Trophoblast cell (in vitro differentiated cells and primary cell): ENCODE measurements around the gene MED13L.

Source experiments
- DNase-seq, 2 donors: peaks; one replicate each; pipeline ENCODE4 v3.0.0-alpha.2; 2016
- H2AFZ ChIP-seq: 2 replicates; pipeline ENCODE4 v1.6.1; 2013; ENCODE audit warnings: low read length, moderate library complexity, mild to moderate bottlenecking; ENCODE audit not compliant: insufficient read depth, poor library complexity
- H2AK5ac ChIP-seq: 2 replicates; pipeline ENCODE4 v1.6.1; 2013; ENCODE audit warnings: mild to moderate bottlenecking, low read length
- H2BK120ac ChIP-seq: 2 replicates; pipeline ENCODE4 v1.6.1; 2013; ENCODE audit warnings: low read length, mild to moderate bottlenecking, moderate library complexity; ENCODE audit not compliant: insufficient read depth, poor library complexity
- H2BK12ac ChIP-seq: 2 replicates; pipeline ENCODE4 v1.6.1; 2013; ENCODE audit warnings: mild to moderate bottlenecking, low read length, moderate library complexity
- H2BK5ac ChIP-seq: 2 replicates; pipeline ENCODE4 v1.6.1; 2013; ENCODE audit warnings: low read length, low read depth, moderate library complexity, mild to moderate bottlenecking; ENCODE audit not compliant: poor library complexity
- H3K14ac ChIP-seq: 2 replicates; pipeline ENCODE4 v1.6.1; 2013; ENCODE audit warnings: mild to moderate bottlenecking, low read length
- H3K18ac ChIP-seq: 2 replicates; pipeline ENCODE4 v1.6.1; 2013; ENCODE audit warnings: mild to moderate bottlenecking, low read length
- H3K23ac ChIP-seq: 2 replicates; pipeline ENCODE4 v1.6.1; 2013; ENCODE audit warnings: low read length
- H3K27ac ChIP-seq: 2 replicates; pipeline ENCODE4 v1.5.1; 2013; ENCODE audit warnings: low read depth, mild to moderate bottlenecking, inconsistent platforms, low read length, moderate library complexity
- H3K27me3 ChIP-seq: 2 replicates; pipeline ENCODE4 v1.6.1; 2013; ENCODE audit warnings: inconsistent platforms, mild to moderate bottlenecking, low read length, moderate library complexity; ENCODE audit not compliant: insufficient read depth
- H3K36me3 ChIP-seq, 2 experiments: 1 replicate in 1 of 2; 2 replicates in 1 of 2; pipeline ENCODE4 v1.6.1; 2013; ENCODE audit warnings: low read length in 2 of 2, mild to moderate bottlenecking in 2 of 2, moderate library complexity in 1 of 2; ENCODE audit not compliant: insufficient read depth in 2 of 2, control insufficient read depth in 1 of 2
- H3K4ac ChIP-seq: 2 replicates; pipeline ENCODE4 v1.6.1; 2013; ENCODE audit warnings: low read depth, mild to moderate bottlenecking, low read length, moderate library complexity
- H3K4me1 ChIP-seq, 2 experiments: 1 replicate in 1 of 2; 2 replicates in 1 of 2; pipeline ENCODE4 v1.6.1; 2013; ENCODE audit warnings: low read length in 2 of 2, mild to moderate bottlenecking in 2 of 2, moderate library complexity in 1 of 2; ENCODE audit not compliant: insufficient read depth in 2 of 2, control insufficient read depth in 1 of 2
- H3K4me2 ChIP-seq: 2 replicates; pipeline ENCODE4 v1.6.1; 2013; ENCODE audit warnings: inconsistent platforms, mild to moderate bottlenecking, low read length, moderate library complexity
- H3K4me3 ChIP-seq: 2 replicates; pipeline ENCODE4 v1.5.1; 2013; ENCODE audit warnings: mild to moderate bottlenecking, low read depth, low read length, inconsistent platforms
- H3K79me1 ChIP-seq: one replicate; pipeline ENCODE4 v1.6.1; 2013; ENCODE audit warnings: low read length
- H3K79me2 ChIP-seq: 2 replicates; pipeline ENCODE4 v1.6.1; 2013; ENCODE audit warnings: low read length, mild to moderate bottlenecking; ENCODE audit not compliant: control insufficient read depth, insufficient read depth, poor library complexity
- H3K9ac ChIP-seq: 2 replicates; pipeline ENCODE4 v1.6.1; 2013; ENCODE audit warnings: mild to moderate bottlenecking, low read length
- H3K9me3 ChIP-seq: 2 replicates; pipeline ENCODE4 v1.6.1; 2013; ENCODE audit warnings: low read depth, mild to moderate bottlenecking, control low read depth, inconsistent platforms, low read length; ENCODE audit not compliant: insufficient read depth
- H4K12ac ChIP-seq: 2 replicates; pipeline ENCODE4 v1.6.1; 2013; ENCODE audit warnings: low read depth, mild to moderate bottlenecking, low read length, moderate library complexity
- H4K8ac ChIP-seq: 2 replicates; pipeline ENCODE4 v1.6.1; 2013; ENCODE audit warnings: low read depth, mild to moderate bottlenecking, low read length, moderate library complexity
- H4K91ac ChIP-seq: one replicate; pipeline ENCODE4 v1.6.1; 2013; ENCODE audit warnings: low read depth, mild to moderate bottlenecking, low read length, moderate library complexity
- WGBS: extraction: QIAGEN DNeasy Blood & Tissue Kit; methylation state at CpG from one replicate; pipeline ENCODE4 v1.1.7; 2013; ENCODE audit warnings: missing lambda C conversion rate; ENCODE audit not compliant: insufficient read length, insufficient coverage; ENCODE audit errors: extremely low coverage; 5-methylcytosine and 5-hydroxymethylcytosine counted together

MED13L gene

GRCh38 chr12:116222358-116222757 is 55.1 kb downstream of the MED13L start:
- H3K9ac ChIP-seq = no peak overlapping the region
- H2BK12ac ChIP-seq = no peak overlapping the region
- H3K27me3 ChIP-seq = no peaks in the 10 kb centered on the region
- no peaks in the 10 kb centered on the region for H3K79me2 ChIP-seq
- H3K27ac ChIP-seq = no peak overlapping the region
- H2AFZ ChIP-seq = no peak overlapping the region
- H2AK5ac ChIP-seq = no peak overlapping the region
- no peak overlapping the region for H3K14ac ChIP-seq
- peak; percentile 89 to 98 for DNase-seq
- no peak overlapping the region for H4K12ac ChIP-seq
- H3K18ac ChIP-seq = no peak overlapping the region
- H4K91ac ChIP-seq = no peak overlapping the region
- H3K36me3 ChIP-seq = peaks cover 0 to 4% of the 10 kb centered on the region in 2 experiments
- no peaks in the 10 kb centered on the region for H3K9me3 ChIP-seq
- no CpG with 5 or more reads among the region's 4 CpGs for WGBS
- H4K8ac ChIP-seq = no peak overlapping the region
- no peak overlapping the region for H3K4me2 ChIP-seq
- no peak overlapping the region for H2BK5ac ChIP-seq
- H2BK120ac ChIP-seq = no peak overlapping the region
- H3K23ac ChIP-seq = no peak overlapping the region
- H3K4me1 ChIP-seq = no peaks in the 10 kb centered on the region
- no peak overlapping the region for H3K4ac ChIP-seq
- no peaks in the 10 kb centered on the region for H3K79me1 ChIP-seq
- H3K4me3 ChIP-seq = no peak overlapping the region

- H3K79me1 ChIP-seq = no peaks in the 10 kb centered on the region
- H2AFZ ChIP-seq = no peak overlapping the region
- H3K79me2 ChIP-seq = peaks cover 2% of the 10 kb centered on the region
- no peak overlapping the region for H4K12ac ChIP-seq
- H3K9ac ChIP-seq = no peak overlapping the region
- whole genome bisulfite sequencing = no CpG with 5 or more reads among the region's 3 CpGs
- H2BK12ac ChIP-seq = no peak overlapping the region
- no peak overlapping the region for H2BK5ac ChIP-seq
- H4K8ac ChIP-seq = no peak overlapping the region
- no peaks in the 10 kb centered on the region for H3K4me1 ChIP-seq
- no peak overlapping the region for H3K23ac ChIP-seq
- no peak overlapping the region for H4K91ac ChIP-seq
- no peak overlapping the region for H2AK5ac ChIP-seq
- peaks cover 0 to 2% of the 10 kb centered on the region in 2 experiments for H3K36me3 ChIP-seq
- no peak overlapping the region for H2BK120ac ChIP-seq
- no peak overlapping the region for H3K4me2 ChIP-seq
- H3K18ac ChIP-seq = no peak overlapping the region
- H3K4ac ChIP-seq = no peak overlapping the region
- H3K27me3 ChIP-seq = no peaks in the 10 kb centered on the region
- H3K27ac ChIP-seq = no peak overlapping the region
- no peak overlapping the region for H3K4me3 ChIP-seq
- no peak for DNase-seq
- no peak overlapping the region for H3K14ac ChIP-seq
- H3K9me3 ChIP-seq = no peaks in the 10 kb centered on the region
These were observed 56.7 kb downstream of the MED13L start for GRCh38 chr12:116220756-116221155.

- no peak for DNase-seq
- WGBS = no CpG with 5 or more reads among the region's 3 CpGs
- no peak overlapping the region for H3K27ac ChIP-seq
- no peak overlapping the region for H2BK12ac ChIP-seq
- H2AFZ ChIP-seq = no peak overlapping the region
- no peak overlapping the region for H3K18ac ChIP-seq
- peaks cover 2% of the 10 kb centered on the region for H3K79me2 ChIP-seq
- H2BK120ac ChIP-seq = no peak overlapping the region
- H3K14ac ChIP-seq = no peak overlapping the region
- H3K9me3 ChIP-seq = no peaks in the 10 kb centered on the region
- no peak overlapping the region for H3K4me3 ChIP-seq
- H3K4me2 ChIP-seq = no peak overlapping the region
- no peaks in the 10 kb centered on the region for H3K27me3 ChIP-seq
- no peaks in the 10 kb centered on the region for H3K79me1 ChIP-seq
- no peak overlapping the region for H3K23ac ChIP-seq
- no peak overlapping the region for H4K8ac ChIP-seq
- no peak overlapping the region for H4K91ac ChIP-seq
- no peak overlapping the region for H2BK5ac ChIP-seq
- no peaks in the 10 kb centered on the region for H3K36me3 ChIP-seq
- peak overlapping the region; percentile 43 for H3K4ac ChIP-seq
- H3K9ac ChIP-seq = no peak overlapping the region
- no peak overlapping the region for H4K12ac ChIP-seq
- no peaks in the 10 kb centered on the region for H3K4me1 ChIP-seq
- no peak overlapping the region for H2AK5ac ChIP-seq
These were observed 60.3 kb downstream of the MED13L start for GRCh38 chr12:116217045-116217735.

GRCh38 chr12:116216022-116216756 is 61.3 kb downstream of the MED13L start:
- Histone ChIP-seq H3K23ac (no peak overlapping the region), H3K4me3 (no peak overlapping the region), H2BK120ac (no peak overlapping the region), H3K9me3 (no peaks in the 10 kb centered on the region), H3K27ac (no peak overlapping the region), H4K8ac (no peak overlapping the region), H2AFZ (no peak overlapping the region), H4K12ac (no peak overlapping the region), H3K9ac (no peak overlapping the region), H2BK12ac (no peak overlapping the region), H3K79me2 (peaks cover 2% of the 10 kb centered on the region), H3K27me3 (no peaks in the 10 kb centered on the region), H3K4me2 (no peak overlapping the region), H3K4me1 (no peaks in the 10 kb centered on the region), H3K79me1 (no peaks in the 10 kb centered on the region), H2AK5ac (no peak overlapping the region), H3K14ac (no peak overlapping the region), H3K4ac (peak overlapping the region; percentile 29), H4K91ac (no peak overlapping the region), H3K36me3 (no peaks in the 10 kb centered on the region), H2BK5ac (no peak overlapping the region), H3K18ac (no peak overlapping the region)
- no CpG with 5 or more reads among the region's 5 CpGs for WGBS
- no peak for DNase-seq
